ENCODE results near the gene ACP5.
"Not testable (repeated sequence)": the region's sequence is repeated elsewhere in the genome, so short reads cannot be mapped to it uniquely, and the experiment has no call there.

ACP5 gene

DNA sequence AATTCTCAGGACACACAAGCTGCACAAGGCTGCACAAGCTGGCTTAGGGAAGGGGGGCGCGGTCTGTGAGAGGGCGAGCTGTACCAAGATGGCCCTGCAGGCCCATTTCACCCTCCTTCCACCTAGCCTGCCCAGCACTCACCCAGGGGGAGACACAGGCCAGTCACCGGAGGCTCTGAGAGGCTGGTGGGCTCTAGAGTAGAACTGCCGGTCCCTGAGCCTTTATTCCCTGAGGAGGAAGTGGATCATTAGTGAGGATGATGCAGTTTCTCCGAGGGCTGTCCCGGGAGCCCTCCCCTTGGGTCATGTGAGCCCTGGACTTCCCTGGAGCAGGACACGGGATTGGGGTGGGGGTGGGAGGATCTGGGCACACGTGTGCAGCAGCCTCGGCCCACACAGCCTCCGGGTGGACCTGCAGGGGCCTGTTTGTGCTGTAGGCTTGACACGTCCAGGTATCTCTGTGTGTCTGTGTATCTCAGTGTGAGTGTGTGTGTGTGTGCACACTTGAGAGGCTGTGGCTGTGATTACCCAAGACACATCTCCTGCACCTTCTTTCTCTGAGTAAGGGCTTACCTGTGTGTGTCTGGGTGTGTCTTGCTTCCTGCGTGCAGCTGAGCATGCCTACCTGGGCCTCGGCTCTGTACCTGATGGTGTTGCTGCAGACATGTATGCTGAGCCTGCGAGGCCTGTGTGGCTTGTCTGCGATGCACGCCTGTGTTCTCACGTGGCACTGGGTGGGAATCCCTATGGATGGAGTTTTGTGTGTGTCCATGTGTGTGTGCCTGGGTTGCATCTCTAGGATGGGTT, at the start of gene ACP5:
Gene ACP5 (minus strand): TSS at position 195 of the 807 bp plus-strand sequence. CDS start 328 bp downstream, outside the sequence.
- DNase-seq = peak; percentile 71 to 86 (median 73)

DNA sequence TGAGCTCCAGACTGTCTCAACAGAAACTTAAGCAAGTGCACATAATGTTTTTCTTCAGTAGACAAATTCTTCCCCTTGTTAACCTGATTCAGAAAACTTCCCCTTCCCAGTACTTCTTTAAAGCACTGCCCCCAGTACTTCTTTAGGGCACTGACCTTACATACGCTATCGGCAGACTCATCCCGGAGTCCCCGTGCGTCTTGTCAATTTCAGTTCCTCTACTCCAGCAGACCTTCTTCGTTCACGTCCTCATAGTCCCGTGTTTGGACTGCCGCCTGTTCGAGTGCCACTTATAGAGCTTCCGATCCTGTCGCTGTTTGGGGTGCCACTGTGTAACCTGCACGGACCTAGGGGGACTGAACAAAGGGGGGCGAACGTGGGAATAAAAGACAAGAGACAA, 48.8 kb upstream of the ACP5 start:
- DNase-seq = peak; percentile 77 to 87 (median 77)

DNA sequence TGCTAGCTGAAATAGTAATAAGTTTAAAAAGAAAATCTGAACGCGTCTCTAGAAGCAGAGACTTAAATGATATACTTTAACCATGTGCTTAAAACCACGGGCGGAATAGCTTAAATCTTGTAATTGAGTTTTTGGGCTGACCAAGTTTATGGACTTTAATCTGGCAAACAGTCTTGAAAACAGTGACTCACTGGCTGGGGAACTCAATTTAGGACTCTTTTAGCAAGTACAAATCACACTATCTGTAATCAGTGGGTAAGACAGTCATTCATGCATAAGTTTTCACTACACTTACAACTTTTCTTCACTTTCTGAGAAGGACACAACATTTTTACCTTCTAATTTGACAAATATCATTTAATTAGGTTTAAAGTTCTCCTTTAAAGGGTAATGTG, 46.6 kb upstream of the ACP5 start:
- peak in 2 of 3 donors; percentile 34 to 39 for DNase-seq

DNA sequence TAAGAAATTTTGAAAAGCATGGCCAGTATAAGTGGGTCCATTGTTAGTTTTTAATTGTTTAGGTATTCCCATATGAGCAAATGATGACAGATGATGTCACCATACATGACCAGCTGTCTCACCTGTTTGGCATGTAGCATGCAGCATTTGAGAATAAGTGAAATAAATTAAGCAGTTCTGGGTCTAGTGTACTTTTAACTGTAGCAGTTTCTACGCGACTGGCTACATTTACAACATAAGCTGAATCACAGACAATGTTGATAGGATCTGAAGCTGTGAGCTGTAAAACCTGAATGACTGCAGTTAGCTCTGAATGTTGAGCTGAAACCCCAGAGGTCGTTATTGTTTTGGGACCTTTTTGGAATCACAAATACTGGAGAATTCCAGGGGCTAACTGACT, 45.0 kb upstream of the ACP5 start:
- not testable (repeated sequence) for DNase-seq

DNA sequence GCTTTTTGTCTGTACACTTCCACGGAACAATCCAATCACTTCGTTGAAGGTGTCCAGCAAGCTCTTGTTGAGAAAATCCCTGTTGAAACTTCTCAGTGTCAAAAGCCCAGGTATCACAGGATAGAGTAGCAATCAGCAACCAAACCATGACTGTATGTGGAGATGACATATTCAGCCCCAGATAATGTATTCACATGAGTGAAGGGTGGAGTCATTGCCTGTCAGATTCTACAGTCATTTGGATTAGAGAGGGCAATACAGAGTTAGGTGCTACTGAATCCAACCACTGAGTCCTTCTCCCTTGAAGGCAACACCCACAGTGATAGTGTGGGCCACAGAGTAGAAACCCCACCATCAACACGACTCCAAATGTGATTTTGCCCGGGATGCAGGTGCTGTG, 43.1 kb upstream of the ACP5 start:
- DNase-seq = no peak

DNA sequence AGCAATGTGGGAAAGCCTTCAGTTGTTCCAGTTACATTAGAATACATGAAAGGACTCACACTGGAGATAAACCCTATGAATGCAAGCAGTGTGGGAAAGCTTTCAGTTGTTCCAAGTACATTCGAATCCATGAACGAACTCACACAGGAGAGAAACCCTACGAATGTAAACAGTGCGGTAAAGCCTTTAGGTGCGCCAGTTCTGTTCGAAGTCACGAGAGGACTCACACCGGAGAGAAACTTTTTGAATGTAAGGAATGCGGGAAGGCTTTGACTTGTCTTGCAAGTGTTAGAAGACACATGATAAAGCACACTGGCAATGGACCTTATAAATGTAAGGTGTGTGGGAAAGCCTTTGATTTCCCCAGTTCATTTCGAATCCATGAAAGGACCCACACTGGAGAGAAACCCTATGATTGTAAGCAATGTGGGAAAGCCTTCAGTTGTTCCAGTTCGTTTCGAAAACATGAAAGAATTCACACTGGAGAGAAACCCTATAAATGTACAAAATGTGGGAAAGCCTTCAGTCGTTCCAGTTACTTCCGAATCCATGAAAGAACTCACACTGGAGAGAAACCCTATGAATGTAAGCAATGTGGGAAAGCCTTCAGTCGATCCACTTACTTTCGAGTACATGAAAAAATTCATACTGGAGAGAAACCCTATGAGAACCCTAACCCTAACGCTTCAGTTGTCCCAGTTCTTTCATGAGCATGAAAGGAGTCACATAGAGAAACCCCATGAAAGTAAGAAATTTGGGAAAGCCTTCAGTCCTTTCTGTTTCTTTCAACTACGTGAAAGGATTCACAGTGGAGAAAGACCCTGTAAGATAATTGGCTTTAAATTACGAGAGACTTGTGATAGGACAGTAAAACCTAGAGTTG, 40.0 kb upstream of the ACP5 start:
- no peak for DNase-seq

DNA sequence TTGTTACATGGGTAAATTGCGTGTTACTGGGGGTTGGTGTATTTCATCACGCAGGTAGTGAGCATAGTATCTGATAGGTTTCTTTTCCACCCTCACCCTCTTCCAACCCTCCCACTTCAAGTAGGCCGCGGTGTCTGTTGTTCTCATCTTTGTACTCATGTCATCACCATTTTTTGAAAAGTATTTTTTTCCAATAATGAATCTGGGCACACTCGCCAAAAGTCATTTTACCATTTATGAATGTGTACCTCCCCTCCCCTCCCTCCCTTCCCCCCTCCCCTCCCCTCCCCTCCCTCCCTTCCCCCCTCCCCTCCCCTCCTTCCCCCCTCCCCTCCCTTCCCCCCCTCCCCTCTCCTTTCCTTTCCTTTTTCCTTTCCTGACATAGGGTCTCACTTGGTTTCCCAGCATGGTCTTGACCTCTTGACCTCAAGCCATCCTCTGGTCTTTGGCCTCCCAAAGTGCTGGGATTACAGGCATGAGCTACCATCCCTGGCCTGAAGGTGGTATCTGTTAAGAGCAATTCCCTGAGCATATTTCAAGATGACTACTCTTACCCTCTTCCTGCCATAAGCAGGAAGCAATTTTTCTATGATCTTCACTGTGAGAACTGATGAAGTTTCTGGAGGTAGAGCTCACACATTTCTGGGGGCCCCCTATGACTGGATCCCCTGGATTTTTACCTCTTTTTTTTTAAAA, 35.5 kb upstream of the ACP5 start:
- DNase-seq = no peak

DNA sequence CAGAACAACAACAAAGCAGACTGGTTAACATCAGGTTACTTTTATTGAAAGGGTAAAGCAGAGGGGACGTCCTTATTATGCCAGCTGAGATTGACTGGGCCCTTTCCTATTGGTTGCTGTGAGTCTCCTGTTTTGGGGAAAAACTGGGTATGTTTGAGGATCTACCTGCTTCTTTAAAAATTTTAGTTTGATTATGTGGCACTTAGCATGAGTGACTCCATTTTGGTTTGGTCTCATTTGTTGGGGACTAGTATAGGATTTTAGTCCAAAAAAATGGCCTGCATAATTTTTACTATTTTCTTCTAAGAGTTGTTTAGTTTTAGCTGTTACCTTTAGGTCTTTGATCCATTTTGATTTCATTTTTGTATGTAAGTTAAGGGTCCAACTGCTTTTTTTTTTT, 34.3 kb upstream of the ACP5 start:
- no peak for DNase-seq

DNA sequence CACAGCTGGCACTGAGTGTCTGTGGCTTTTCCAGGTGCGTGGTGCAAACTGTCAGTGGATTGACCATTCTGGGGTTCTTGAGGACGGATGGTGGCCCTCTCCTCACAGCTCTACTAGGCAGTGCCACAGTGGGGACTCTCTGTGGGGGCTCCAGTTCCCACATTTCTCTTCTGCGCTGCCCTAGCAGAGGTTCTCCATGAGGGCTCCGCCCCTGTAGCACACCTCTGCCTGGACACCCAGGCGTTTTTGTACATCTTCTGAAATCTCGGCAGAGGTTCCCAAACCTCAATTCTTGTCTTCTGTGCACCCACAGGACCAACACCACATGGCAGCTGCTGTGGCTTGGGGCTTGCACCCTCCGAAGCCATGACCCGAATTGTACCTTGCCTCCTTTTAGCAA, 29.0 kb upstream of the ACP5 start:
- no peak for DNase-seq

DNA sequence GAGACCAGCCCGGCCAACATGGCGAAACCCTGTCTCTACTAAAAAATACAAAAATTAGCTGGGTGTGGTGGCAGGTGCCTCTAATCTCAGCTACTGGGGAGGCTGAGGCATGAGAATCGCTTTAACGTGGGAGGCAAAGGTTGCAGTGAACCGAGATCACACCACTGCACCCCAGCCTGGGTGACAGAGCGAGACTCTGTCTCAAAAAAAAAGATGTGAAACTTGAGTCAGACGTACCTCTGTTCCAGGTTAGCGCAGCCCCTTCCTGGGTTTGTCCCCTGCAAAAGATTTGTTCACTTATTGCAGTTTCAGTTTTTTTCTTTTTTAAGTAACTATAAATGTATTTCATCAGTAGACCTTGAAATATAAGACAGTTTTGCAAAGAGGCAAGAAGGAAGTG, 22.3 kb upstream of the ACP5 start:
- not testable (repeated sequence) for DNase-seq

DNA sequence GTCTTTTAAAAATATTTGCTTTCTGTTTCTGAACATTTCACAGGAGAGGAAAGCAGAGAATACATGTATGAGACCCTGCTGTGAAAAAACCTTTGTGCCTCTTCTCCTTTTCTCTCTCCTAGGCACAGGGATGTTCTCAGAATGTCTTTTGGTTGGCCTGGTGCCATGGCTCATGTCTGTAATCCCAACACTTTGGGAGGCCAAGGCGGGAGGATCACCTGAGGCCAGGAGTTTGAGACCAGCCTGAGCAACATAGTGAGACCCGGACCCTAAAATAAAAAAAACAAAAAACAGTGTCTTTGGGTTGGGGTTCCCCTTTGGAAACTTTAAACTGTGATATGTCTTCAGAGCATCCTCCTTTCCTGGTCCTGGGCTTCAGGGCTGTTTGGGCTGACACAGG, 21.3 kb upstream of the ACP5 start:
- no peak for DNase-seq

DNA sequence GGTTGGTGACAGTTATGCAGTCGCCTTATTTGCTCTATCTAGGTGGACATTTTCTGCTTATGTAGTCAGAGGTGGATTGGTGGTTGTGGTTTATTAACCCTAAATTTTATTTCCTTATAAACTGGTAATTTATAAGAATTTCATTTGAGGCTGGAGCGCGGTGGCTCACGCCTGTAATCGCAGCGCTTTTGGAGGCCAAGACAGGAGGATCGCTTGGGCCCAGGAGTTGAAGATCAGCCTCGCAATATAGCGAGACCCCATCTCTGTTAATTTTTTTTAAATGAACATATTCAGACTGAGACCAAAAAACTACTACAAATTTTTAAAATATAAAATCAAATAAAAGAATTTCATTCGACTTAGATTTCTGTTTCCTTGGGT, 20.6 kb upstream of the ACP5 start:
- DNase-seq = no peak

DNA sequence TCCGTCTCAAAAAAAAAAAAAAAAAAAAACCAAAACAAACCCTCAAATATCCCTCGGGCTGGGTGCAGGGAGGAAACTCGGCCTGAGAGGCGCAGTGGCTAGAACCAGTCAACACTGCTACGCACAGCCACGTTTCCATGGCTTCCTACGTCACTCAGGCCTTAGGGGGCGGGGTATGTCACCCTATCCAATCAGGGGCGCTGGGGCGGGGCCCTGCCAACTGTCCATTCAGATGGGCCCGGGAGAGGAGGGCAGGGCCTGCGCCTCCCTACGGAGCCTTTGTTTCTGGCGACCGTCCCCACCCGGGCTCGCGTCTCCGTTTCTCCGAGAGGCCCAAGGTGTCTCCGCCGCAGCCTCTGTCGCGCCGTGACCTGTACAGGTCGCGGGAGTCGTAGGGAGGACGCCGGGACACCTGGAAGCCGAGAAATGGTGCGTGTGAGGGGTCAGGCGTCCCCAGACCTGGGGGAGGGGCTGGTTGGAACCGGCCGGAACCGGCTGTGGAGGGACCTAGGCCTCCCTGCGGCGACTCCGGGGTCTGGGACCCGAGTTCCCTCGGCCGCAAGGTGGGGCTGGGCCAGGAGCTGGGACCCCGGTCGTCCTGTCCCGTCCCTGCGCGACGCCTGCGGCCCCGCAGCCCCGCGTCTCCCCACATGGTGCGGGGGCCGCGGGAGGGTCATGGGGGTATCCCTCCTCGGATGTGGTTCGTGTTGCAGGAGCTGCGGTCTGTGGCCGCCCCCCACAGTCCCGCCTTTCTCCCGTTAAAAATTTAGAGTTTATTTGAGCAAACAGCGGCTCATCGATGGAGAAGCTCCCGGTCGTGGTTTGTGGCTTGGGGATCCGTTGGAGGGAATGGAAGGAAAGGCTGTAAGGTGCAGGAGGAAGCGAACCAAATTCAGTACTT, 20.0 kb upstream of the ACP5 start, which contains the start of gene ZNF627:
Gene ZNF627 (plus strand): TSS at position 282 of the 901 bp plus-strand sequence. CDS start 145 bp downstream, at position 427.
- DNase-seq = peak; percentile 99

DNA sequence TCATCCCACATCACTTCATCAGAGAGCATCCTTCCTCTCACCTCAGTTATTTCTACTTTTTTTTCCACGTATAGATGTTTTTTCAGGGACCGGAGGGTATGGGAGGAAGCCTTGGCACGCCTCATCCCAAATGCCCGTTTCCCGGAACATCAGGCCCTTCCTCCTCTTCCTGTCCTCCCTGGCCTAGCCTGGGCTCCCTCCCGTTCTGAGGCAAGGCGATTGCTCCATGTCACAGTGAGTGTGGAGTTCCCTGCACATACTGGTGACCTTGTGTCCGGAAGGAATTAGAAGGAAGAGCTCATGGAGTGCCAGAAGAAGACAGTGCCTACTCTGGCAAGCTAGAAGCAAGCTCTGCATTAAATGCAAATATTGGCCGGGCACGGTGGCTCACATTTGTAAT, 18.7 kb upstream of the ACP5 start:
- DNase-seq = no peak

DNA sequence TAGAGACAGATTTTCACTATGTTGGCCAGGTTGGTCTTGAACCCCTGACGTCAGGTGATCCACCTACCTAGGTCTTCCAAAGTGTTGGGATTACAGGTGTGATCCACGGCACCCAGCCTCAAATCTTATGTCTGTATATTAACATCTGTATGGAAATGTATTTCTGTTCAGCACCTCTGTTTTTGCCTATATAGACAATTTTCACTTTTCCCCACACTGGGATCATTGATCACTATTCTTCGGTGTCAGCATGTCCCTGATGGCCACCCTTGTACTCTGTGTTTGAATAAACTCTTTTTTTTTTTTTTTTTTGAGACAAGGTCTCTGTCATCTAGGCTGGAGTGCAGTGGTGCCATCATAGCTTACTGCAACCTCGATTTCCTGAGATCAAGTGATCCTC, 16.6 kb upstream of the ACP5 start:
- no peak for DNase-seq

DNA sequence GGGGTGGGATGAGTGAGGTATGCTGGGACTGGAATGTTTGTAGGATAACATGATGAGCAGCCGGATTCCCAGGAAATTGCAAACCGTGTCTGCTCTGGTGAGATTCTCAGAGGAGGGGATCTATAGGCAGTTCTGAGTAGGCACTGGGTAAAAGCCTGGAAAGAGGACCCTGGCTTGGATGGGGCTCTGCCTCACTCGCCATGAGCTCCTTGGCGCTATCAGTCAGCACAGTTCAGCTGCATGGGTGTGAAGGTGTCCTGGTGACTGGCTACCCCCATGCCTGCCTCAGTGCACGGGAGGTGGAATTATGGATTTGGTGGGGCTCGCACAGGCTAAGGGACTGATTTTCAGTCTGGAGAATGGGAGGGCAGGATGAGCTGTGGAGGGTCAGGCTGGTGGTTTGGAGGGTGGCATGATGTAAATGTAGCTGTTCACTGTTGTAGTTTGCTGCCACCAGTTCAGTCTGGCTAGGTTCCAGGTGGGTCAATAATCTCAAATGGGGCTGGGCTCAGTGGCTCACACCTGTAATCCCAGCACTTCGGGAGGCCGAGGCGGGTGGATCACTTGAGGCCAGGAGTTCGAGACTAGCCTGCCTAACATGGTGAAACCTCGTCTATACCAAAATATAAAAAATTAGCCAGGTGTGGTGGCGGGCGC, 10.7 kb upstream of the ACP5 start:
- no peak for DNase-seq

DNA sequence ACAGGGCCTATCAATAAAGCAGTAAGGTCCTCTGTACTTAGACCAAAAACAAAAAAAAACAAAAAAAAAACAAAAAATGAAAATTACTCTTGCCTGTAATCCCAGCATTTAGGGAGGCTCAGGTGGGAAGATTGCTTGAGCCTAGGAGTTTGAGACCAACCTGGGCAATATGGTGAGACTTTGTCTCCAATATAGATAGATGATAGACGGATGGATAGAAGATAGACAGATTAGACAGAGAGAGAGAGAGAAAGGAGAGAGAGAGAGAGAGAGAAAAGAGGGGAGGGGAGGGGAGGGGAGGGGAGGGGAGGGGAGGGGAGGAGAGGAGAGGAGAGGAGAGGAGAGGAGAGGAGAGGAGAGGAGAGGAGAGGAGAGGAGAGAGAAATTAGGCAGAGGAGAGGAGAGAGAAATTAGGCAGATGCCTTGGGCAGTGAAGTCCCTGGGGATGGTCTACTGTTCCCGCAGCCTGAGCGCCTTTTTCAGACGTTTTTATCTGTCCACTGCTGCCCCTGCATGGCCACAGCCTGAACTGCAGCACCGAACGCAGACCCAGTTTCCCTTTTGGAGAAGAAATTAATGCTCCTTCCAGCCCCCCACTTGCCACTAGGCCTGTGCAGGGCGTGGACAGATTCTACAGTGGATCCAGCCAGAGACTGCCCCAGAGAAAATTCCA, 10.0 kb upstream of the ACP5 start:
- peak; percentile 80 to 86 (median 85) for DNase-seq

DNA sequence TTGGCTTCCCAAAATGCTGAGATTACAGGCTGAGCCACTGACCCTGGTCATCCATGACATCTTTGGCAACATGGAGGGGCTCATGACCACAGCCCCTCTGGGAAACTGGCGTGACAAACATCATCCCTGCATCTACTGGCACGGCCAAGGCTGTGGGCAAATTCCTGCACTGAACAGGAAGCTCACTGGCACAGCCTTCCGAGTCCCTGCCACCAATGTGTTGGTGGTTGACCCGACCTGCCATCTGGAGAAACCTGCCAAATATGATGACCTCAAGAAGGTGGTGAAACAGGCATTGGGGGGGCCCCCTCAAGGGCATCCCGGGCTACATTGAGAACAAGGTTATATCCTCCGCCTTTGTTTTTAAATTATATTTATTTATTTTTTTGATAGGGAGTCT, 8.9 kb upstream of the ACP5 start:
- no peak for DNase-seq

DNA sequence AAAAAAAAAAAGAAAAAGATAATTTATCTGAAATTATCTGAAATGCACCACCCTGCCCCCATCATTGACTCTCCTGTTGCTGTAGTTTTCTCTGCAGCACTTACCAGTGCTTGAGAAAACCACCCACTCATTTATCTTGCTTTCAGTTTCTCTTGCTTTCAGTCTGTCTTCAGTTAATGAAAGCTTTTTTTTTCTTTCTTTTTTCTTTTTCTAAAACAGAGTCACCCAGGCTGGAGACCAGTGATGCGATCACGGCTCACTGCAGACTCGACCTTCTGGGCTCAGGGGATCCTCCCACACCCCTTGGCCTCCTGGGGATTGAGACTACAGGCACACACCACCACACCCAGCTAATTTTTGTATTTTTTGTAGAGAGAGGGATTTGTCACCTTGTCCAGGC, 4.3 kb upstream of the ACP5 start:
- DNase-seq = peak; percentile 71 to 92 (median 77)

DNA sequence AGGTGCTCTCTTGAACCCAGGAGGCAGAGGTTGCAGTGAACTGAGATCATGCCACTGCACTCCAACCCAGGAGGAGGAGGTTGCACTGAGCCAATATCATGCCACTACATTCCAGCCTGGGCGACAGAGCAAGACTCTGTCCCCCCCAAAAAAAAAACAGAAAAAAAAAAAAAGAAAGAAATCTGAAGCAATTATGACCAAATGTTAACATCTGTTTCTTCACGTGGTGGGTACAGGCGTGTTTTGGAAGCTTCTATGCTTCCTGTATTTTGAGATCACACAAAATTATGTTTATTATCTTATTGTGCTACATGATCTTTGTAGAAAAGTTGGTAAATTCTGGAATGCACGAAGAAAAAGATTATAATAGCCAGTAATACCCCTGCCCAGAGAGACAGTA, 2.7 kb upstream of the ACP5 start:
- DNase-seq = peak in 1 of 3 donors; percentile 67
